ENCODE data around the gene INIP. TPM values are rescaled to one million over a fixed set of nuclear protein-coding genes. Genes with fewer than 3 reads are reported as not detected.

INIP gene
- total RNA-seq, 1 experiment from 2014 or later, result 26.6 TPM

GRCh38 chr9:112670991-112671625, 46.8 kb downstream of the INIP start:
- Histone ChIP-seq H3K27ac (ENCODE audit: low read depth, low read length, poor library complexity, severe bottlenecking) (no peak overlapping the region), H3K4me3 (ENCODE audit: low read depth, low read length, poor library complexity, severe bottlenecking) (no peak overlapping the region), H3K9me3 (ENCODE audit: low read depth, low read length, poor library complexity, severe bottlenecking) (no peaks in the 10 kb centered on the region), H3K4me1 (ENCODE audit: insufficient read depth, low read length, poor library complexity, severe bottlenecking) (no peaks in the 10 kb centered on the region), H3K27me3 (replicated peaks; ENCODE audit: insufficient read depth, low read depth, low read length, poor library complexity) (no peaks in the 10 kb centered on the region), H3K36me3 (ENCODE audit: insufficient read depth, low read length, poor library complexity, severe bottlenecking) (no peaks in the 10 kb centered on the region)
- intact Hi-C loops (cut with micrococcal nuclease; ENCODE audit: unreplicated experiment), result no loop called here
- no peak for DNase-seq (ENCODE audit: low spot score)
- ChIA-PET POLR2A (ENCODE audit: low non-redundant PET) (no interaction called here), CTCF (no interaction called here)
- no peak for TF ChIP-seq EZH2 (IDR thresholded peaks at IDR 0.05; ENCODE audit: borderline replicate concordance, low read depth, low read length, poor library complexity, severe bottlenecking)
- TF ChIP-seq CTCF (conservative IDR thresholded peaks at IDR 0.05; ENCODE audit: low read depth, low read length), result no peak
- BruUV-seq (replicated peaks), result no TSS peak

- no peak for TF ChIP-seq CTCF (conservative IDR thresholded peaks at IDR 0.05; ENCODE audit: low read depth, low read length)
- TF ChIP-seq EZH2 (IDR thresholded peaks at IDR 0.05; ENCODE audit: borderline replicate concordance, low read depth, low read length, poor library complexity, severe bottlenecking), result no peak
Measured at GRCh38 chr9:112669326-112669725, 48.6 kb downstream of the INIP start.

GRCh38 chr9:112665347-112665746, 52.6 kb downstream of the INIP start:
- H3K4me3 ChIP-seq (ENCODE audit: low read depth, low read length, poor library complexity, severe bottlenecking), result no peak overlapping the region
- POLR2A ChIA-PET (ENCODE audit: low non-redundant PET), result no interaction called here
- peak; percentile 45 for DNase-seq (ENCODE audit: low spot score)
- intact Hi-C loops (cut with micrococcal nuclease; ENCODE audit: unreplicated experiment), result loop anchor here (2.0 kb wide), 1 partner anchor 223 kb away; no protein-coding TSS in a partner anchor
- no peak overlapping the region for H3K27ac ChIP-seq (ENCODE audit: low read depth, low read length, poor library complexity, severe bottlenecking)
- no peaks in the 10 kb centered on the region for H3K9me3 ChIP-seq (ENCODE audit: low read depth, low read length, poor library complexity, severe bottlenecking)
- TF ChIP-seq CTCF (conservative IDR thresholded peaks at IDR 0.05; ENCODE audit: low read depth, low read length), result peak; percentile 58
- TF ChIP-seq EZH2 (IDR thresholded peaks at IDR 0.05; ENCODE audit: borderline replicate concordance, low read depth, low read length, poor library complexity, severe bottlenecking), result no peak
- no peaks in the 10 kb centered on the region for H3K4me1 ChIP-seq (ENCODE audit: insufficient read depth, low read length, poor library complexity, severe bottlenecking)
- H3K27me3 ChIP-seq (replicated peaks; ENCODE audit: insufficient read depth, low read depth, low read length, poor library complexity), result no peaks in the 10 kb centered on the region
- no peaks in the 10 kb centered on the region for H3K36me3 ChIP-seq (ENCODE audit: insufficient read depth, low read length, poor library complexity, severe bottlenecking)
- BruUV-seq (replicated peaks), result no TSS peak
- CTCF ChIA-PET, result no interaction called here

More at GRCh38 chr9:112669326-112669725, 48.6 kb downstream of the INIP start:
- H3K27ac ChIP-seq (ENCODE audit: low read depth, low read length, poor library complexity, severe bottlenecking), result no peak overlapping the region
- no peaks in the 10 kb centered on the region for H3K4me1 ChIP-seq (ENCODE audit: insufficient read depth, low read length, poor library complexity, severe bottlenecking)
- POLR2A ChIA-PET (ENCODE audit: low non-redundant PET), result no interaction called here
- H3K9me3 ChIP-seq (ENCODE audit: low read depth, low read length, poor library complexity, severe bottlenecking), result no peaks in the 10 kb centered on the region
- H3K4me3 ChIP-seq (ENCODE audit: low read depth, low read length, poor library complexity, severe bottlenecking), result no peak overlapping the region
- H3K36me3 ChIP-seq (ENCODE audit: insufficient read depth, low read length, poor library complexity, severe bottlenecking), result no peaks in the 10 kb centered on the region
- no peak for DNase-seq (ENCODE audit: low spot score)
- CTCF ChIA-PET, result no interaction called here
- no peaks in the 10 kb centered on the region for H3K27me3 ChIP-seq (replicated peaks; ENCODE audit: insufficient read depth, low read depth, low read length, poor library complexity)
- BruUV-seq (replicated peaks), result no TSS peak
- intact Hi-C loops (cut with micrococcal nuclease; ENCODE audit: unreplicated experiment), result no loop called here

Data from A673 (cell line).